IMR-90 (cell line): ENCODE results near the gene RAB14. TPM values are rescaled to one million over a fixed set of nuclear protein-coding genes. Genes with fewer than 3 reads are reported as not detected.

Experiments used
- ATAC-seq: fragments of 200-7000 bp; cut with Tn5 transposase; 2 replicates; pipeline ENCODE4 v1.9.1; 2020; ENCODE audit warnings: low read depth, mild to moderate bottlenecking, moderate library complexity
- BruUV-seq: library from RNA; stranded (reverse); fragments of 400-500 nt; replicated peaks from 2 replicates; lab custom pipeline; 2021; lab: Mats Ljungman, UMichigan
- CTCF ChIA-PET: fragments of 300-600 bp; formaldehyde crosslinking; extraction: SDS; loops from one replicate; lab custom pipeline; 2021; ENCODE audit warnings: antibody characterized with exemption; lab: Yijun Ruan, JAX
- POLR2A ChIA-PET: fragments of 300-600 bp; sonication (Branson Sonifier 250); formaldehyde crosslinking; loops from one replicate; lab custom pipeline; 2022; ENCODE audit warnings: antibody characterized with exemption; ENCODE audit not compliant: unreplicated experiment; lab: Charles Lee
- DNase-seq: peaks from one replicate; pipeline ENCODE4 v3.0.0; 2013
- H2AFZ ChIP-seq: replicated peaks from 2 replicates; pipeline ENCODE3; 2013; ENCODE audit warnings: low read length, mild to moderate bottlenecking; ENCODE audit not compliant: poor library complexity
- H2AK5ac ChIP-seq: 2 replicates; pipeline ENCODE4 v1.6.1; 2013; ENCODE audit warnings: low read depth, low read length, inconsistent platforms
- H2AK9ac ChIP-seq: replicated peaks from 2 replicates; pipeline ENCODE3; 2013; ENCODE audit warnings: mild to moderate bottlenecking, low read depth, low read length, moderate library complexity; ENCODE audit not compliant: poor library complexity
- H2BK120ac ChIP-seq: 2 replicates; pipeline ENCODE4 v1.6.1; 2013; ENCODE audit warnings: low read depth, low read length, inconsistent platforms
- H2BK15ac ChIP-seq: 3 replicates; pipeline ENCODE4 v1.6.1; 2013; ENCODE audit warnings: low read depth, low read length, inconsistent platforms
- H2BK20ac ChIP-seq: 2 replicates; pipeline ENCODE4 v1.6.1; 2013; ENCODE audit warnings: low read depth, mild to moderate bottlenecking, inconsistent platforms, low read length, moderate library complexity
- H2BK5ac ChIP-seq: 2 replicates; pipeline ENCODE4 v1.6.1; 2013; ENCODE audit warnings: mild to moderate bottlenecking, low read depth, low read length, inconsistent platforms; ENCODE audit not compliant: poor library complexity, severe bottlenecking
- H3K14ac ChIP-seq: replicated peaks from 2 replicates; pipeline ENCODE4 v1.6.1; 2013; ENCODE audit warnings: low read depth, low read length, inconsistent platforms
- H3K18ac ChIP-seq: 2 replicates; pipeline ENCODE4 v1.6.1; 2013; ENCODE audit warnings: low read depth, low read length, control low read depth
- H3K23ac ChIP-seq: 2 replicates; pipeline ENCODE4 v1.6.1; 2013; ENCODE audit warnings: low read depth, low read length, inconsistent platforms
- H3K27ac ChIP-seq: 2 replicates; pipeline ENCODE4 v1.5.1; 2013; ENCODE audit warnings: mild to moderate bottlenecking, control low read depth, low read length; ENCODE audit not compliant: insufficient read depth
- H3K27me3 ChIP-seq: 2 replicates; pipeline ENCODE4 v1.6.1; 2013; ENCODE audit warnings: low read length; ENCODE audit not compliant: control insufficient read depth, insufficient read depth
- H3K36me3 ChIP-seq: 2 replicates; pipeline ENCODE4 v1.6.1; 2013; ENCODE audit warnings: low read length, mixed read lengths; ENCODE audit not compliant: control insufficient read depth, insufficient read depth
- H3K4ac ChIP-seq: 2 replicates; pipeline ENCODE4 v1.6.1; 2013; ENCODE audit warnings: low read depth, low read length, inconsistent platforms
- H3K4me1 ChIP-seq: 2 replicates; pipeline ENCODE4 v1.6.1; 2013; ENCODE audit warnings: low read length, mixed read lengths; ENCODE audit not compliant: control insufficient read depth, insufficient read depth
- H3K4me2 ChIP-seq: 2 replicates; pipeline ENCODE4 v1.6.1; 2013; ENCODE audit warnings: low read depth, mild to moderate bottlenecking, control low read depth, low read length, moderate library complexity
- H3K4me3 ChIP-seq: 2 replicates; pipeline ENCODE4 v1.5.1; 2013; ENCODE audit warnings: low read depth, mild to moderate bottlenecking, control low read depth, low read length, moderate library complexity; ENCODE audit not compliant: insufficient read depth
- H3K56ac ChIP-seq: 2 replicates; pipeline ENCODE4 v1.6.1; 2013; ENCODE audit warnings: low read length, inconsistent platforms; ENCODE audit not compliant: insufficient read depth; ENCODE audit errors: extremely low read depth
- H3K79me1 ChIP-seq, 2 experiments: 2 replicates each; pipeline ENCODE4 v1.6.1; 2013; ENCODE audit warnings: low read length in 2 of 2, inconsistent platforms in 1 of 2, low read depth in 1 of 2
- H3K9ac ChIP-seq: 2 replicates; pipeline ENCODE4 v1.6.1; 2013; ENCODE audit warnings: low read depth, low read length, control low read depth
- H3K9me1 ChIP-seq: 2 replicates; pipeline ENCODE4 v1.6.1; 2013; ENCODE audit warnings: low read length, inconsistent platforms; ENCODE audit not compliant: insufficient read depth
- H3K9me3 ChIP-seq: 2 replicates; pipeline ENCODE4 v1.6.1; 2013; ENCODE audit warnings: low read length; ENCODE audit not compliant: control insufficient read depth, insufficient read depth
- H4K20me1 ChIP-seq: 2 replicates; pipeline ENCODE4 v1.6.1; 2013; ENCODE audit warnings: low read length, inconsistent platforms; ENCODE audit not compliant: insufficient read depth
- H4K5ac ChIP-seq: 2 replicates; pipeline ENCODE4 v1.6.1; 2013; ENCODE audit warnings: mild to moderate bottlenecking, low read depth, low read length, control low read depth
- H4K8ac ChIP-seq, 2 experiments: 2 replicates each; pipeline ENCODE4 v1.6.1; 2013; ENCODE audit warnings: low read depth in 2 of 2, low read length in 2 of 2, control low read depth in 1 of 2, inconsistent platforms in 1 of 2
- H4K91ac ChIP-seq: 2 replicates; pipeline ENCODE4 v1.6.1; 2013; ENCODE audit warnings: low read depth, low read length, inconsistent platforms; ENCODE audit not compliant: insufficient read depth
- BHLHE40 ChIP-seq: fragments of 150-350 bp; IDR thresholded peaks from 2 replicates; pipeline ENCODE4 v1.6.1; 2016; ENCODE audit warnings: mild to moderate bottlenecking, low read depth, low read length
- CEBPB ChIP-seq: IDR thresholded peaks from 2 replicates; pipeline ENCODE4 v1.6.1; 2012; ENCODE audit warnings: low read depth, low read length, improper control_type of control experiment
- CHD1 ChIP-seq: IDR thresholded peaks from 2 replicates; pipeline ENCODE4 v1.6.1; 2012; ENCODE audit warnings: low read depth, low read length, improper control_type of control experiment
- FOS ChIP-seq: fragments of 150-350 bp; IDR thresholded peaks from 2 replicates; pipeline ENCODE4 v1.6.1; 2016; ENCODE audit warnings: low read depth, low read length
- MAFK ChIP-seq: IDR thresholded peaks from 2 replicates; pipeline ENCODE4 v1.6.1; 2012; ENCODE audit warnings: low read depth, low read length, improper control_type of control experiment
- MAZ ChIP-seq: IDR thresholded peaks from 2 replicates; pipeline ENCODE4 v1.6.1; 2012; ENCODE audit warnings: low read depth, mild to moderate bottlenecking, low read length, improper control_type of control experiment, moderate library complexity, borderline replicate concordance
- MXI1 ChIP-seq: IDR thresholded peaks from 2 replicates; pipeline ENCODE4 v1.6.1; 2012; ENCODE audit warnings: low read depth, mild to moderate bottlenecking, low read length, moderate library complexity, borderline replicate concordance
- NFE2L2 ChIP-seq: fragments of 150-350 bp; IDR thresholded peaks from 2 replicates; pipeline ENCODE4 v1.6.1; 2016; ENCODE audit warnings: low read depth, mild to moderate bottlenecking, low read length
- POLR2A ChIP-seq: IDR thresholded peaks from 2 replicates; pipeline ENCODE4 v1.6.1; 2012; ENCODE audit warnings: mild to moderate bottlenecking, low read depth, low read length
- RAD21 ChIP-seq: IDR thresholded peaks from 2 replicates; pipeline ENCODE4 v1.6.1; 2012; ENCODE audit warnings: low read length, improper control_type of control experiment
- RCOR1 ChIP-seq: IDR thresholded peaks from 2 replicates; pipeline ENCODE4 v1.6.1; 2012; ENCODE audit warnings: mild to moderate bottlenecking, low read length, improper control_type of control experiment; ENCODE audit not compliant: insufficient replicate concordance
- RFX5 ChIP-seq: IDR thresholded peaks from 2 replicates; pipeline ENCODE4 v1.8.0; 2012; ENCODE audit warnings: low read depth, mild to moderate bottlenecking, low read length, moderate library complexity
- SMC3 ChIP-seq: fragments of 150-350 bp; IDR thresholded peaks from 2 replicates; pipeline ENCODE4 v1.6.1; 2016; ENCODE audit warnings: low read depth, mild to moderate bottlenecking, antibody characterized with exemption, low read length, moderate library complexity
- WGBS, 2 experiments: methylation state at CpG; one replicate each; pipeline versions ENCODE4 v1.1.5 to v1.1.7; 2013; ENCODE audit warnings: missing lambda C conversion rate in 2 of 2; ENCODE audit not compliant: insufficient read length in 1 of 2; ENCODE audit errors: extremely low coverage in 2 of 2; 5-methylcytosine and 5-hydroxymethylcytosine counted together
- dilution Hi-C: fragments of 300-500 bp; cut with HindIII; formaldehyde crosslinking; loops from one replicate; pipeline ENCODE4 v1.14.3; 2018; ENCODE audit warnings: low sequenced_read_pairs; ENCODE audit not compliant: unreplicated experiment
- in situ Hi-C: fragments of 300-500 bp; cut with MboI; formaldehyde crosslinking; loops from 3 replicates; pipeline ENCODE4 v1.14.3; 2019; ENCODE audit warnings: low sequenced_read_pairs, inconsistent platforms, mixed read lengths
- intact Hi-C: fragments of 100-400 bp; cut with micrococcal nuclease; formaldehyde crosslinking; loops from 2 replicates; pipeline ENCODE4 v1.10.0; 2022
- polyA plus RNA-seq, 3 experiments: library from polyadenylated mRNA; depleted of rRNA; stranded (reverse); fragments of >200 nt; gene quantifications; 2 replicates each; pipeline ENCODE4 v1.2.3, GENCODE V29; 2012; ENCODE audit warnings: low replicate concordance in 1 of 3
- total RNA-seq: library from RNA; depleted of rRNA; stranded (reverse); fragments of >200 nt; gene quantifications from 2 replicates; pipeline ENCODE4 v1.2.3, GENCODE V29; 2012
- TF ChIP-seq, protein P1 (sequence below): conservative IDR thresholded peaks from 2 replicates; pipeline ENCODE4 v1.5.1; 2012; ENCODE audit warnings: mild to moderate bottlenecking, low read depth, low read length, improper control_type of control experiment
- TF ChIP-seq, protein P2 (sequence below): fragments of 150-350 bp; IDR thresholded peaks from 2 replicates; pipeline ENCODE4 v1.6.1; 2016; ENCODE audit warnings: low read depth, mild to moderate bottlenecking, low read length, moderate library complexity, borderline replicate concordance
- TF ChIP-seq, protein P3 (sequence below): fragments of 150-350 bp; IDR thresholded peaks from 2 replicates; pipeline ENCODE4 v1.6.1; 2017; ENCODE audit warnings: mild to moderate bottlenecking, antibody characterized with exemption, low read length, low read depth

The RAB14 gene
- total and polyA plus RNA-seq, 2 of the 4 experiments (the other 2 are of a cell fraction) = 20.1 to 29.3 TPM

DNA sequence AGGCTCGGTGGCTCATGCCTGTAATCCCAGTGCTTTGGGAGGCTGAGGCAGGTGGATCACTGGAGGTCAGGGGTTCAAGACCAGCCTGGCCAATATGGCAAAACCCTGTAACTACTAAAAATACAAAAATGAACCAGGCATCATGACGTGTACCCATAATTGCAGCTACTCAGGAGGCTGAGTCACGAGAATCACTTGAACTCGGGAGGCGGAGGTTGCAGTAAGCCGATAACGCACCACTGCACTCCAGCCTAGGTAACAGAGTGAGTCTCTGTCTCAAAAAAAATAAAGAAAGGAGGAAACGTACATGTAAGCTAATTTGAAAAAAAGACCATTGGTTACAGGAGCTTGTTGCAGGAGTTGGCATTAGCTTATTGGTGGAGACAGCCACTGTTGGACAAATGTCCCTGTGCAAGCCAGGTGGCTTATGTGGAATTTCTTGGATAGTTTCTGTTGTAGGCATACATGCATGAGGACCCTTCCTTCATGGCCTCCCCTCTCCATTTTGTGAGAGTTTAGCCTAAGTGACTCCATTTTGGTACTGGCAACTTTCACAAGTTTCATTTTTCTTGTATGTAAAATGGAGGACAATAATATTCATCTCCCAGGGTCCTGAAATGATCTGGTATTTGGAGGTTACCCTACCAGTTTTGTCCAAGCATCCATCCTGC lies 16.8 kb upstream of the RAB14 start:
- in situ Hi-C loops = no loop called here
- H3K14ac ChIP-seq = no peak overlapping the region

More for the DNA sequence above, 16.8 kb upstream of the RAB14 start:
- Histone ChIP-seq H3K4me3 (no peak overlapping the region), H3K36me3 (no peaks in the 10 kb centered on the region), H2BK15ac (no peak overlapping the region), H4K8ac (no peak overlapping the region), H3K9ac (no peak overlapping the region), H2BK5ac (no peak overlapping the region), H3K9me3 (no peaks in the 10 kb centered on the region), H3K56ac (no peak overlapping the region), H3K4me2 (no peak overlapping the region), H4K20me1 (no peaks in the 10 kb centered on the region), H3K27me3 (no peaks in the 10 kb centered on the region), H3K18ac (no peak overlapping the region), H4K5ac (no peak overlapping the region), H2AK5ac (no peak overlapping the region), H3K4ac (no peak overlapping the region), H2BK20ac (no peak overlapping the region), H2AFZ (no peak overlapping the region), H3K4me1 (no peaks in the 10 kb centered on the region), H2BK120ac (no peak overlapping the region), H3K23ac (no peak overlapping the region), H3K27ac (no peak overlapping the region), H2AK9ac (no peak overlapping the region), H3K9me1 (0 out of 2 replicates have a peak, but pooled peaks cover 3% of the 10 kb centered on the region), H4K91ac (no peak overlapping the region), H3K79me1 (peaks cover 0 to 3% of the 10 kb centered on the region in 2 experiments; a peak in 1 of 4 replicates)
- CTCF ChIA-PET = no interaction called here
- ATAC-seq = no peak
- TF ChIP-seq FOS = no peak
- TF ChIP-seq MAZ = no peak
- TF ChIP-seq MXI1 = no peak
- no peak for TF ChIP-seq CHD1
- TF ChIP-seq, protein P1, sequence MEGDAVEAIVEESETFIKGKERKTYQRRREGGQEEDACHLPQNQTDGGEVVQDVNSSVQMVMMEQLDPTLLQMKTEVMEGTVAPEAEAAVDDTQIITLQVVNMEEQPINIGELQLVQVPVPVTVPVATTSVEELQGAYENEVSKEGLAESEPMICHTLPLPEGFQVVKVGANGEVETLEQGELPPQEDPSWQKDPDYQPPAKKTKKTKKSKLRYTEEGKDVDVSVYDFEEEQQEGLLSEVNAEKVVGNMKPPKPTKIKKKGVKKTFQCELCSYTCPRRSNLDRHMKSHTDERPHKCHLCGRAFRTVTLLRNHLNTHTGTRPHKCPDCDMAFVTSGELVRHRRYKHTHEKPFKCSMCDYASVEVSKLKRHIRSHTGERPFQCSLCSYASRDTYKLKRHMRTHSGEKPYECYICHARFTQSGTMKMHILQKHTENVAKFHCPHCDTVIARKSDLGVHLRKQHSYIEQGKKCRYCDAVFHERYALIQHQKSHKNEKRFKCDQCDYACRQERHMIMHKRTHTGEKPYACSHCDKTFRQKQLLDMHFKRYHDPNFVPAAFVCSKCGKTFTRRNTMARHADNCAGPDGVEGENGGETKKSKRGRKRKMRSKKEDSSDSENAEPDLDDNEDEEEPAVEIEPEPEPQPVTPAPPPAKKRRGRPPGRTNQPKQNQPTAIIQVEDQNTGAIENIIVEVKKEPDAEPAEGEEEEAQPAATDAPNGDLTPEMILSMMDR = no peak
- no peak for TF ChIP-seq RAD21
- TF ChIP-seq POLR2A = no peak
- no peak for TF ChIP-seq RCOR1
- no peak for TF ChIP-seq CEBPB
- no peak for TF ChIP-seq RFX5
- TF ChIP-seq, protein P2, sequence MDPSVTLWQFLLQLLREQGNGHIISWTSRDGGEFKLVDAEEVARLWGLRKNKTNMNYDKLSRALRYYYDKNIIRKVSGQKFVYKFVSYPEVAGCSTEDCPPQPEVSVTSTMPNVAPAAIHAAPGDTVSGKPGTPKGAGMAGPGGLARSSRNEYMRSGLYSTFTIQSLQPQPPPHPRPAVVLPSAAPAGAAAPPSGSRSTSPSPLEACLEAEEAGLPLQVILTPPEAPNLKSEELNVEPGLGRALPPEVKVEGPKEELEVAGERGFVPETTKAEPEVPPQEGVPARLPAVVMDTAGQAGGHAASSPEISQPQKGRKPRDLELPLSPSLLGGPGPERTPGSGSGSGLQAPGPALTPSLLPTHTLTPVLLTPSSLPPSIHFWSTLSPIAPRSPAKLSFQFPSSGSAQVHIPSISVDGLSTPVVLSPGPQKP = no peak
- no peak for TF ChIP-seq NFE2L2
- no peak for TF ChIP-seq BHLHE40
- TF ChIP-seq SMC3 = no peak
- TF ChIP-seq, protein P3, sequence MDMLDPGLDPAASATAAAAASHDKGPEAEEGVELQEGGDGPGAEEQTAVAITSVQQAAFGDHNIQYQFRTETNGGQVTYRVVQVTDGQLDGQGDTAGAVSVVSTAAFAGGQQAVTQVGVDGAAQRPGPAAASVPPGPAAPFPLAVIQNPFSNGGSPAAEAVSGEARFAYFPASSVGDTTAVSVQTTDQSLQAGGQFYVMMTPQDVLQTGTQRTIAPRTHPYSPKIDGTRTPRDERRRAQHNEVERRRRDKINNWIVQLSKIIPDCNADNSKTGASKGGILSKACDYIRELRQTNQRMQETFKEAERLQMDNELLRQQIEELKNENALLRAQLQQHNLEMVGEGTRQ = no peak
- TF ChIP-seq MAFK = no peak
- 97% methylated on average over 7 of the region's 8 CpGs; no CpG with 5 or more reads in 1 of the 2 experiments for WGBS, 2 experiments
- dilution Hi-C loops = no loop called here
- no peak for DNase-seq
- POLR2A ChIA-PET = no interaction called here
- intact Hi-C loops = no loop called here
- BruUV-seq = no TSS peak
